GM15510 (cell line): ENCODE results near the gene KCNAB1.

ENCODE experiments used
- POLR2A ChIP-seq: IDR thresholded peaks from 3 replicates; pipeline ENCODE4 v1.6.1; 2011; ENCODE audit warnings: borderline replicate concordance; ENCODE audit not compliant: insufficient read length; ENCODE audit errors: extremely low read depth

Gene KCNAB1

DNA sequence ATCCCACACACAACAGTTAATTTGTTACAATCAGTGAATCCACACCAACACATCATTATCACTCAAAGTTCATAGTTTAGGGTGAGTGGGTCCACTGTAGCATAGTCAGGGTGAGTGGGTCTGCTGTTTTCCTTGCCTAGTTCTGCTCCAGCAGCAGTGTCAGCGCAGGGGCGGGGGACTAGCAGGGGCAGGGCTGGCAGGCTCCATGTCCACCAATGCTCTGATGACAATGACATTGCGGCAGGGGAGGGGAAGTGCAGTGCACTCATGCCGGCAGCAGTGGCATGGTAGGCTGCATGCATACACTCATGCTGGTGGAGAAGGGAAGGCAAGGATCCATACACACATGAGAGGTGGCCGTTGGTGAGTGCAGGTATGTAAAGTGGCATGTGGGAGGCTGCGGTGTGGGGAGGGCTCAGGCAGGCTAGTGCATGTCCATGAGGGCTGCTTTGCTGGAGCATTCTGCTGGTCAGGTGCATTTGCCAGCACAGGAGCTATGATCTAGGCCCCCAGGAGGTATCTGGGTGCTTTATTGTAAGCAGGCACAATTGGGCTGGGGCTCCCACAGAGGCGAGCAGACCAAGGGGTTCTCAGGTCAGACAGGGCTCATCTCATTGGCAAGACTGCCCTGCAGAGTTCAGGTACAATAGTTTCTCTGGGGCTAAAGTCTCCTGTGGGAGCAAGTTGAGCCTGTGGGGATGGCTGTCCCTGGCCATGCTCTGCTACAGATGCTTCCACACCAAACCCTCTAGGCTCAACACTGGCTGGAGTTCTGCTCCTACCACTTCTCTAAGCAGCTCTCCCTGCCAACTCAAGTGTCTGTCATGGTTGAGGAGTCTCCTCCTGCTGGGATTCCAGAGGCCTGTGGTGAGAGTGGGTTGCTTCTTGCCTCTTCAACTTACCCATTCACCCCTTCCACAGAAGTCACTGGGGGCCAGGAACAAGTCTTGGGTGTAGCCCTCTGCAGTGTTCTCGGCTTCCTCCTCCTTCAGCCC, 81.3 kb downstream of the KCNAB1 start:
- TF ChIP-seq POLR2A = no peak

- no peak for TF ChIP-seq POLR2A
Measured at GRCh38 chr3:156206157-156206556, 85.8 kb downstream of the KCNAB1 start.

GRCh38 chr3:156207802-156208685, 87.7 kb downstream of the KCNAB1 start:
- no peak for TF ChIP-seq POLR2A

GRCh38 chr3:156209631-156210335, 89.4 kb downstream of the KCNAB1 start:
- no peak for TF ChIP-seq POLR2A

DNA sequence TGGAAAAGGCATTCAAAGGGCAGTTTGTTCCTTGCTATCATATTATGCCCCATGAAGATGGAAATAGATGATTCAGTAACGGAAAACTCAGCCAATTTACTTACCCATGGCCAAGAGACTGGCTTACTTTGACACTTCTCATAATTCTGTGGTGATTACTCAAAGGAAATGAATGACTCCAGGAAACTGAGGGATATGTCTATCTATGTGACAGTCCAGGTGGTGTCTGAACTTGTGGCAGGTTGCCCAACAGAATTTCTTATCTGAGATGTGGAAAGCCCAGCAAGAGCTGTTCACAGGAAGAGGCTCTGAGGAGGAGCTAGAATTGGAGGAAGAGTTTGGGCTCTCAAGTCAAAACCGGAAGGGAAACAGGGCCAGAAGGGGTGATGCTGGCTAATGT, 91.2 kb downstream of the KCNAB1 start:
- no peak for TF ChIP-seq POLR2A

- TF ChIP-seq POLR2A = no peak
Measured at GRCh38 chr3:156214676-156215075, 94.3 kb downstream of the KCNAB1 start.

GRCh38 chr3:156215751-156216150, 95.4 kb downstream of the KCNAB1 start:
- no peak for TF ChIP-seq POLR2A

DNA sequence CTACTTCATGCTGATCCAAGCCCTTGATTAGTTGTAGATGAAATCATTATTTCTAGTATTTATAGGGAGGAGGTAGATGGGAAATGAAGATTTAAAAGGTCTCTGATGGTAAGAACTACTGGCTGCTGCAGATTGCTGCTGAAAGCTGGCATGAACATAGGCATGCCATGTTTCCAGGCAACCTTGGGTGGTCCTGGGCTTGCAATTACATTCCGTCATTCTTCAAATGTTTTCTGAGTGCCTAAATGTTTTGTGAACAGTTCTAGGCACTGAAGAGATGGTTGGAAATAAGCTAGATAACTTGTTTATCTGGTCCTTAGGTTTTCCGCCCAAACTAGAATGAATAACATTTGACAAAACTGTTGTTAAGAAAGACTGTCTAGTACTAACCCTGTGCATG, 95.8 kb downstream of the KCNAB1 start:
- no peak for TF ChIP-seq POLR2A

DNA sequence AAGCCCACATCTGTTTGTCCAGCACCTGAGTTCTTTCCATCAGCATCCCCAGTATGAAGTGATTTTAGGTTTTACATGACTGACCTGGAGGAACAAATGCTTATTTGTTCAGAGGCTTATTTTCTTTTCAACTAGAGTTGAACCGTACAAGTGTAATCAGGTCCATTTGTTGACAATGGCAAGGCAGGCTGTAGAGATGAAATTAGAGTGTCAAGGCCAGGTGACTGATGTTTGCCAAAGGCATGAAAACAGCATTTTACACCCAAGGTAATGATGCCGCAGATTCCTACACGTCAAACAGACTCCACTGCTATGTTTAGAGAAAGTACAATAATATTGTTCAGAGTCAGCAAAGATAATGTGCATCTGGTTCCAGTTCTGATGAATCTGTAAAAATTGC, 96.5 kb downstream of the KCNAB1 start:
- TF ChIP-seq POLR2A = no peak

GRCh38 chr3:156217674-156218352, 97.4 kb downstream of the KCNAB1 start:
- no peak for TF ChIP-seq POLR2A

GRCh38 chr3:156218353-156218744, 98.0 kb downstream of the KCNAB1 start:
- no peak for TF ChIP-seq POLR2A

DNA sequence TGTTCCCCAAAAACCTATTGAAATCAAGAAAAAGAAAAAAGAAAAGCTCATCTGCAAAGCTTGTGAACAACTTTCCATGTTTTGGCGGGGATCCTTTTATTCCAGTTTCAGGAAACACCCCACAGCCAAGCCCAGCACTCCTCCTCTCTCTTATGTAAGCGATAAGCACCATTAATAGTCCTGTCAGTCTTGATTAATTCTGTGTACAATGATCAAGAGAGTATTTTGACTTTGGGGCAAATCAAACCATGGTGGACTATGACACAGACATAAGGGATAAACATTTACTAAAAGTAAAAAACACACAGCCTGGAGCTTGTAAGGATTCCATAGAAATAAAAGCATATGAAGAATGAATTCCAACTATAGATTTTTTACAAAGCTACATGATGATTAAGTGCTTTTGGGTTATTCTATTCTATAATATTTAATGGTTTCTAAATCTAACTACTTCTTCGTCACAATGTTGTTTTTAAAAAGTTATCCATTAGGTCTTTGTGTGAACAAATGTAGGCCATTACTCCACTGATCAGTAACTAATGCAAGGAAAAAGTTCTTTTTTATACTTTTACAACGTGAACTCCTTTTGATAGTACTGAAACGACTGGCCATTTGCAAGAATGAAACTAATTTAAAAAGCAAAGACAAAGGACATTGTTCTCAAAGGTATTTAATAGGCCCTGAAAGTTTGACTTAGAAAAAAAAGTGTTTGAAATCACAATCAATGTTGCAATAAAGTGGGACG, 106.5 kb downstream of the KCNAB1 start:
- no peak for TF ChIP-seq POLR2A

- no peak for TF ChIP-seq POLR2A
Measured at GRCh38 chr3:156227704-156228103, 107.3 kb downstream of the KCNAB1 start.
